Muscle of leg (tissue), 11 donors: ENCODE results near the gene CEBPE. TPM values are rescaled to one million over a fixed set of nuclear protein-coding genes. Genes with fewer than 3 reads are reported as not detected.

ENCODE experiments used
- DNase-seq: peaks from one replicate; pipeline ENCODE4 v3.0.0; 2013
- H3K27ac ChIP-seq: one replicate; pipeline ENCODE4 v1.5.1; 2013; ENCODE audit warnings: mild to moderate bottlenecking, low read length, control low read depth
- H3K27me3 ChIP-seq: one replicate; pipeline ENCODE4 v1.6.1; 2013; ENCODE audit warnings: low read length; ENCODE audit not compliant: control insufficient read depth, insufficient read depth
- H3K36me3 ChIP-seq: one replicate; pipeline ENCODE4 v1.6.1; 2013; ENCODE audit warnings: low read length; ENCODE audit not compliant: control insufficient read depth, insufficient read depth
- H3K4me1 ChIP-seq: one replicate; pipeline ENCODE4 v1.6.1; 2013; ENCODE audit warnings: low read length; ENCODE audit not compliant: control insufficient read depth, insufficient read depth
- H3K4me3 ChIP-seq: one replicate; pipeline ENCODE4 v1.5.1; 2013; ENCODE audit warnings: low read length, control low read depth
- H3K9me3 ChIP-seq: replicated peaks from 2 replicates; pipeline ENCODE4 v1.6.1; 2013; ENCODE audit warnings: low read depth, low read length; ENCODE audit not compliant: control insufficient read depth
- WGBS: methylation state at CpG from one replicate; pipeline ENCODE4 v1.1.5; 2013; ENCODE audit warnings: missing lambda C conversion rate; ENCODE audit not compliant: insufficient coverage; 5-methylcytosine and 5-hydroxymethylcytosine counted together
- polyA plus RNA-seq, 8 donors: library from polyadenylated mRNA; unstranded; fragments of 120-200 nt; gene quantifications; one replicate each; pipeline versions ENCODE4 v1.2.1 to v1.2.3, GENCODE V29; 2013; ENCODE audit warnings: inconsistent platforms in 1 of 8, low replicate concordance in 1 of 8; ENCODE audit not compliant: insufficient read length in 8 of 8, insufficient read depth in 1 of 8
- total RNA-seq: library from RNA; stranded (reverse); fragments of 120-200 nt; gene quantifications from one replicate; pipeline ENCODE4 v1.2.4, GENCODE V29; 2013

Gene CEBPE
- total and polyA plus RNA-seq, 9 donors: 0.12 to 0.33 (median 0.16) TPM

DNA sequence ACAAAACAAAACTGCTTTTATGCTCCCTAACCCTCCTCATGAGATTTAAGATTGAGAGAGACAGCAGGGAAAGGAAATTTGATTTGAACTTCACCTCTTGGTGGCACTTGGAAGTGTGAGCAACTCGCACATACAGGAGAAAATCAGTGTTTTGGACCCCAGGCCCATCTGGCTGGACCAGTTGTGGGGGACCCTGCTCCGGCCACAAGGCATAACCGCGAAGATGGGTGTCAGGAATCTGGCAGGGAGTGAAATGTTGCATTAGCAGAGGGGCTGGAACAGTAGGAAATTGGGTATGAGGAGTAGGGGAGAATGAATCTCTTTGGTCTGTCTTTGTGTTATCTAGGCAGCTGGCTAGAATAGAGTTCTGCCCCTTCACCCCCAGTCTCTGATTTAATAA lies 15.5 kb downstream of the CEBPE start:
- no peak overlapping the region for H3K4me3 ChIP-seq
- H3K27ac ChIP-seq: no peak overlapping the region
- WGBS: 68% methylated on average over 4 of the region's 4 CpGs
- peaks cover 6% of the 10 kb centered on the region for H3K36me3 ChIP-seq
- peaks cover 8% of the 10 kb centered on the region for H3K27me3 ChIP-seq
- H3K9me3 ChIP-seq: no peaks in the 10 kb centered on the region
- no peak for DNase-seq
- peaks cover 4% of the 10 kb centered on the region for H3K4me1 ChIP-seq

- Histone ChIP-seq H3K4me1 (peaks cover 4% of the 10 kb centered on the region), H3K4me3 (no peak overlapping the region), H3K36me3 (peaks cover 13% of the 10 kb centered on the region), H3K27ac (no peak overlapping the region), H3K27me3 (peaks cover 8% of the 10 kb centered on the region), H3K9me3 (no peaks in the 10 kb centered on the region)
- DNase-seq: no peak
- 90% methylated on average over 1 of the region's 2 CpGs for WGBS
Observed at GRCh38 chr14:23102801-23103200, 16.3 kb downstream of the CEBPE start.

GRCh38 chr14:23101986-23102625 lies 16.9 kb downstream of the CEBPE start:
- H3K36me3 ChIP-seq: peaks cover 17% of the 10 kb centered on the region
- WGBS: 34% methylated on average over 5 of the region's 10 CpGs
- no peak overlapping the region for H3K27ac ChIP-seq
- peaks cover 4% of the 10 kb centered on the region for H3K4me1 ChIP-seq
- H3K27me3 ChIP-seq: peaks cover 8% of the 10 kb centered on the region
- no peak overlapping the region for H3K4me3 ChIP-seq
- DNase-seq: no peak
- H3K9me3 ChIP-seq: no peaks in the 10 kb centered on the region

DNA sequence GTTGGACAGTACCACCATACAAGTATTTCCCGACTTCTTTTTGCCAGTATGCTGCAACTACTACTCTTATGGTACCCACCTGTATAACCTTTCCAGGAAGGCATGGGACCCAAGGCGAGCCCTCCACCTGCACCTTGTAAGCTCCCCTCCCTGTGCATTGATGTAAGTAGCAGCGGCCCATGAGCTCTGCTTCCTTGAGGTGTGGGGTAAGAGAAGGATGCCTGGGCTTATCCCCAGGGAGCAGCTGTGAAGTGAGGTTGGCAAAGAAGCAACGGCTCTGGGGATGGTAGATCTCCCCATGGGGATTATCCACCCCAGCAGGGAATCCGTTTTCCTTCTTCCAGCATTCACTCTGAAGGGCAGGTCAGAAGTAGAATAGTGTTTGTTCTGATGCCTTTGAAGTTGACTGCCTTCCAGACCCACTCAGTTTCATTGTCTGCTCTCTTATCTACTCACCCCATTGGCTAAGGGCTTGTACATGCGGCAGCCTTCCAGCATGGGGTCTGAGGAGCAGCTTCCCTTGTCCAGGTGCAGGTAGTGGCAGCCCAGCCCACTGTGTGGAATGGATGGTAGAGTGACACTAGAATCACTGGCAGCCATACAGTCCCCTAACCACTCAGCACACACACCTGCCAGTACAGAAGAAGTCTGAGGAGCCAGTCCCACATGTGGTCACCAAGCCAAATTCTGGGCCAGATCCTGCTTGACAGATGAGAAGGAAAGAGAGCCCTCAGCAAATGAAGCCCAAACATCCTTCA lies 17.7 kb downstream of the CEBPE start:
- WGBS: 83% methylated on average over 1 of the region's 6 CpGs

DNA sequence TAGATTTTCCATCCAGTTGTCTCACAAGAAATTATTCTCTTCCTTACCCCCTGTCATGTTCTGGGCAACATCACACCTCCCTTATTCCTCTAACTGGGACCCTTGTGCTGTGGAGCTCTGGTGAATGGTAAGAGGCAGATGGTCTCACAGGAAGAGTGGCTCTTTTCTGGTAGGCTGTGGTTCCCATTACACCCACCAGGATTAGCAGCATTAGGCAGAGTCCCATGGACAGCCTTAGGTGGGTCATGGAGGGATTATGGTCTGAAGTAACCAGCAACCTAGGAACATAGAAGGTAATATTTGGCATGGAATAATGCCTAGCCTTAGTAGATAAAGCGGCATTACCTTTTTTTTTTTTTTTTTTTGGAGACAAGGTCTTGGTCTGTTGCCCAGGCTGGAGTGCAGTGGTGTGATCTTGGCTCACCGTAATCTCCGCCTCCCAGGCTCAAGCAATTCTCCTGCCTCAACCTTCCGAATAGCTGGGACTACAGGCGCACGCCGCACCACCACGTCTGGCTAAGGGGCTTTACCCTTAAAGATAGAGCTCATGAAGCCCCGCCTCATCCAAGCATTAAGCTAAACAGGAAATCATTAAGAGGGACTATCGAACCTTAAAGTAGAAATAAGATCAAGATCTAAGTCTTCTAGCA lies 19.7 kb downstream of the CEBPE start:
- Histone ChIP-seq H3K27ac (no peak overlapping the region), H3K4me1 (peaks cover 9% of the 10 kb centered on the region), H3K36me3 (peaks cover 17% of the 10 kb centered on the region), H3K9me3 (no peaks in the 10 kb centered on the region), H3K27me3 (peaks cover 2% of the 10 kb centered on the region), H3K4me3 (no peak overlapping the region)
- WGBS: 100% methylated on average over 1 of the region's 10 CpGs
- no peak for DNase-seq

More for the DNA sequence above, 17.7 kb downstream of the CEBPE start:
- Histone ChIP-seq H3K27me3 (peaks cover 8% of the 10 kb centered on the region), H3K4me3 (no peak overlapping the region), H3K27ac (no peak overlapping the region), H3K4me1 (peaks cover 8% of the 10 kb centered on the region), H3K36me3 (peaks cover 17% of the 10 kb centered on the region), H3K9me3 (no peaks in the 10 kb centered on the region)
- no peak for DNase-seq

DNA sequence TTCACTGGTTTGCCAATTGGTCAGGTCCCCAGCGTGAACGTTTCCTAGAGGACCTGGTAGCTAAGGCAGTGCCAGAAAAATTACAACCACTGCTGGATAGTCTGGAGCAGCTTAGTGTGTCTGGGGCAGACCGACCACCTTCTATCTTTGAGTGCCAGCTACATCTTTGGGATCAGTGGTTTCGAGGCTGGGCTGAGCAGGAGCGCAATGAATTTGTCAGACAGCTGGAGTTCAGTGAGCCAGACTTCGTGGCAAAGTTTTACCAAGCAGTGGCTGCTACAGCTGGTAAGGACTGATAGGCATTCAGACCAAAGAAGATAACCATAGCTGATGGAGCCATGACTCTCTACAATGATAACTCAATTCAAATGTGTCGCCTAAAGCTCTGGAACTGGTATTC lies 21.3 kb downstream of the CEBPE start:
- WGBS: 68% methylated on average over 5 of the region's 7 CpGs
- H3K36me3 ChIP-seq: peaks cover 17% of the 10 kb centered on the region
- no peak for DNase-seq
- peaks cover 13% of the 10 kb centered on the region for H3K4me1 ChIP-seq
- no peak overlapping the region for H3K4me3 ChIP-seq
- H3K9me3 ChIP-seq: no peaks in the 10 kb centered on the region
- H3K27ac ChIP-seq: no peak overlapping the region
- no peaks in the 10 kb centered on the region for H3K27me3 ChIP-seq

GRCh38 chr14:23095196-23096108 lies 23.6 kb downstream of the CEBPE start, which contains the start of gene C14orf119:
TSS of gene C14orf119 (plus strand) at chr14:23095505. CDS start at chr14:23097659, 2,154 bp downstream.
- peak within 1 kb of the TSS; percentile 86 for H3K4me3 ChIP-seq
- H3K36me3 ChIP-seq: peaks cover 26% of the 10 kb centered on the region
- DNase-seq: peak; percentile 100
- no peaks in the 10 kb centered on the region for H3K9me3 ChIP-seq
- peak within 1 kb of the TSS; percentile 100 for H3K27ac ChIP-seq
- no peaks in the 10 kb centered on the region for H3K27me3 ChIP-seq
- peaks cover 9% of the 10 kb centered on the region for H3K4me1 ChIP-seq
- 0% methylated on average over 39 of the region's 46 CpGs for WGBS

- Histone ChIP-seq H3K36me3 (peaks cover 33% of the 10 kb centered on the region), H3K9me3 (no peaks in the 10 kb centered on the region), H3K4me1 (peaks cover 9% of the 10 kb centered on the region), H3K4me3 (peak within 1 kb of the TSS; percentile 86), H3K27me3 (no peaks in the 10 kb centered on the region), H3K27ac (peak within 1 kb of the TSS; percentile 100)
- peak; percentile 94 for DNase-seq
- WGBS: under 1% methylated on average over 47 of the region's 55 CpGs
Observed at GRCh38 chr14:23094666-23095195, 24.3 kb downstream of the CEBPE start, which contains the start of gene ACIN1. TSS of gene ACIN1 (minus strand) at chr14:23095136. CDS start at chr14:23095112, 24 bp downstream.

- Histone ChIP-seq H3K27me3 (no peaks in the 10 kb centered on the region), H3K9me3 (no peaks in the 10 kb centered on the region), H3K4me1 (peaks cover 9% of the 10 kb centered on the region), H3K36me3 (peaks cover 37% of the 10 kb centered on the region), H3K4me3 (peak overlapping the region; percentile 86), H3K27ac (peak overlapping the region; percentile 100)
- WGBS: 0% methylated on average over 5 of the region's 14 CpGs
- DNase-seq: no peak
Observed at GRCh38 chr14:23093991-23094665, 24.9 kb downstream of the CEBPE start.
